Suprapubic skin (tissue), 4 donors: ENCODE measurements around the gene GIT2.

Experiments
- EP300 ChIP-seq: sonication (generic); formaldehyde crosslinking; IDR thresholded peaks from one replicate; pipeline ENCODE4 v1.6.1; 2017; ENCODE audit warnings: antibody characterized with exemption
- POLR2A ChIP-seq, 2 donors: fragments of 450-650 bp; IDR thresholded peaks; one replicate each; pipeline ENCODE4 v1.6.1; 2017; ENCODE audit warnings: antibody characterized with exemption in 2 of 2, mild to moderate bottlenecking in 2 of 2, moderate library complexity in 2 of 2
- POLR2AphosphoS5 ChIP-seq, 3 donors: sonication (generic); formaldehyde crosslinking; IDR thresholded peaks; one replicate each; pipeline ENCODE4 v1.6.1; 2017; ENCODE audit warnings: antibody characterized with exemption in 3 of 3
- TF ChIP-seq, protein P1 (sequence below), 2 donors: fragments of 200-600 bp in 1 of 2; fragments of 450-650 bp in 1 of 2; sonication (generic) in 1 of 2; IDR thresholded peaks; one replicate each; pipeline ENCODE4 v1.5.1; 2016 to 2019; ENCODE audit warnings: antibody characterized with exemption in 2 of 2, mild to moderate bottlenecking in 1 of 2, moderate library complexity in 1 of 2

DNA sequence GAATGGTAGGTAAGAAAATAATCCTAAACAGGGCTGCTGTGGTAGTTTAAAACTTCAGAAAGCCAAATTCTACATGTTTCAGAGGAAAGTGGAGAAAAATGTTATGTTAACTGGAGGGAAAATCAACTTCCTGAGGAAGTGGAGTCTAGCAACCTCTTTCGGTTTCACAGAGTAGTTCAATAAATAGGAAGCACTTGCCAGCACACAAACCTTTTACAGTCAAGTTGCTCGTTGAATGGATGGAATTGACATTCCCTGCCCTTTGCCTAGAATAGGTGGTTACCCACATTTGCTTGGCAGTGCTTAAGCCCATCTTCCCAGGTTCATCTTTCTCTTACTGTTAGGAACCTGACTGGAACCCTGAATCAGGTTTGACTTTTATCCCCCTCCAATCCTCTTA lies 19.0 kb upstream of the GIT2 start:
- TF ChIP-seq, protein P1, sequence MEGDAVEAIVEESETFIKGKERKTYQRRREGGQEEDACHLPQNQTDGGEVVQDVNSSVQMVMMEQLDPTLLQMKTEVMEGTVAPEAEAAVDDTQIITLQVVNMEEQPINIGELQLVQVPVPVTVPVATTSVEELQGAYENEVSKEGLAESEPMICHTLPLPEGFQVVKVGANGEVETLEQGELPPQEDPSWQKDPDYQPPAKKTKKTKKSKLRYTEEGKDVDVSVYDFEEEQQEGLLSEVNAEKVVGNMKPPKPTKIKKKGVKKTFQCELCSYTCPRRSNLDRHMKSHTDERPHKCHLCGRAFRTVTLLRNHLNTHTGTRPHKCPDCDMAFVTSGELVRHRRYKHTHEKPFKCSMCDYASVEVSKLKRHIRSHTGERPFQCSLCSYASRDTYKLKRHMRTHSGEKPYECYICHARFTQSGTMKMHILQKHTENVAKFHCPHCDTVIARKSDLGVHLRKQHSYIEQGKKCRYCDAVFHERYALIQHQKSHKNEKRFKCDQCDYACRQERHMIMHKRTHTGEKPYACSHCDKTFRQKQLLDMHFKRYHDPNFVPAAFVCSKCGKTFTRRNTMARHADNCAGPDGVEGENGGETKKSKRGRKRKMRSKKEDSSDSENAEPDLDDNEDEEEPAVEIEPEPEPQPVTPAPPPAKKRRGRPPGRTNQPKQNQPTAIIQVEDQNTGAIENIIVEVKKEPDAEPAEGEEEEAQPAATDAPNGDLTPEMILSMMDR (IDR thresholded peaks at IDR 0.05) = no peak
- TF ChIP-seq POLR2A (IDR thresholded peaks at IDR 0.05) (no peak), POLR2AphosphoS5 (IDR thresholded peaks at IDR 0.05) (no peak), EP300 (no peak)
